ENCODE measurements around the gene MUC12.
"Not testable (repeated sequence)": the region's sequence is repeated elsewhere in the genome, so short reads cannot be mapped to it uniquely, and the experiment has no call there.

MUC12 gene

DNA sequence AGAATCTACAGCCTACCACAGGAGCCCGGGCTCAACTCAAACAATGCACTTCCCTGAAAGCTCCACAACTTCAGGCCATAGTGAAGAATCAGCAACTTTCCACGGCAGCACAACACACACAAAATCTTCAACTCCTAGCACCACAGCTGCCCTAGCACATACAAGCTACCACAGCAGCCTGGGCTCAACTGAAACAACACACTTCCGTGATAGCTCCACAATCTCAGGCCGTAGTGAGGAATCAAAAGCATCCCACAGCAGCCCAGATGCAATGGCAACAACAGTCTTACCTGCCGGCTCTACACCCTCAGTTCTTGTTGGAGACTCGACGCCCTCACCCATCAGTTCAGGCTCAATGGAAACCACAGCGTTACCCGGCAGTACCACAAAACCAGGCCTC lies 22.3 kb downstream of the MUC12 start:
- DNase-seq = no peak

DNA sequence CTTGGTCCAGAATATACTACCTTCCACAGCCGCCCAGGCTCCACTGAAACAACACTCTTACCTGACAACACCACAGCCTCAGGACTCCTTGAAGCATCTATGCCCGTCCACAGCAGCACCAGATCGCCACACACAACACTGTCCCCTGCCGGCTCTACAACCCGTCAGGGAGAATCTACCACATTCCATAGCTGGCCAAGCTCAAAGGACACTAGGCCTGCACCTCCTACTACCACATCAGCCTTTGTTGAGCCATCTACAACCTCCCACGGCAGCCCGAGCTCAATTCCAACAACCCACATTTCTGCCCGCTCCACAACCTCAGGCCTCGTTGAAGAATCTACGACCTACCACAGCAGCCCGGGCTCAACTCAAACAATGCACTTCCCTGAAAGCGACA lies 22.9 kb downstream of the MUC12 start:
- DNase-seq = not testable (repeated sequence)

GRCh38 chr7:100994671-100995070 lies 25.3 kb downstream of the MUC12 start:
- DNase-seq = not testable (repeated sequence)

DNA sequence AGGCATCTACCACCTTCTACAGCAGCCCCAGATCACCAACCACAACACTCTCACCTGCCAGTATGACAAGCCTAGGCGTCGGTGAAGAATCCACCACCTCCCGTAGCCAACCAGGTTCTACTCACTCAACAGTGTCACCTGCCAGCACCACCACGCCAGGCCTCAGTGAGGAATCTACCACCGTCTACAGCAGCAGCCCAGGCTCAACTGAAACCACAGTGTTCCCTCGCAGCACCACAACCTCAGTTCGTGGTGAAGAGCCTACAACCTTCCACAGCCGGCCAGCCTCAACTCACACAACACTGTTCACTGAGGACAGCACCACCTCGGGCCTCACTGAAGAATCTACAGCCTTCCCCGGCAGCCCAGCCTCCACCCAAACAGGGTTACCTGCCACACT lies 29.2 kb downstream of the MUC12 start:
- not testable (repeated sequence) for DNase-seq

DNA sequence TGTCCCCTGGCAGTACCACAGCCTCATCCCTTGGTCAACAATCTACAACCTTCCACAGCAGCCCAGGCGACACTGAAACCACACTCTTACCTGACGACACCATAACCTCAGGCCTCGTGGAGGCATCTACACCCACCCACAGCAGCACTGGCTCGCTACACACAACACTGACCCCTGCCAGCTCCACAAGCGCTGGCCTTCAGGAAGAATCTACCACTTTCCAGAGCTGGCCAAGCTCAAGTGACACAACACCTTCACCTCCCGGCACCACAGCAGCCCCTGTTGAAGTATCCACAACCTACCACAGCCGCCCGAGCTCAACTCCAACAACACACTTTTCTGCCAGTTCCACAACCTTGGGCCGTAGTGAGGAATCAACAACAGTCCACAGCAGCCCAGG lies 30.0 kb downstream of the MUC12 start:
- not testable (repeated sequence) for DNase-seq

DNA sequence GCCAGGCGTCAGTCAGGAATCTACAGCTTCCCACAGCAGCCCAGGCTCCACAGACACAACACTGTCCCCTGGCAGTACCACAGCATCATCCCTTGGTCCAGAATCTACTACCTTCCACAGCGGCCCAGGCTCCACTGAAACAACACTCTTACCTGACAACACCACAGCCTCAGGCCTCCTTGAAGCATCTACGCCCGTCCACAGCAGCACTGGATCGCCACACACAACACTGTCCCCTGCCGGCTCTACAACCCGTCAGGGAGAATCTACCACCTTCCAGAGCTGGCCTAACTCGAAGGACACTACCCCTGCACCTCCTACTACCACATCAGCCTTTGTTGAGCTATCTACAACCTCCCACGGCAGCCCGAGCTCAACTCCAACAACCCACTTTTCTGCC lies 30.7 kb downstream of the MUC12 start:
- DNase-seq = not testable (repeated sequence)

- DNase-seq = not testable (repeated sequence)
Observed at GRCh38 chr7:101002333-101002732, 33.0 kb downstream of the MUC12 start.

DNA sequence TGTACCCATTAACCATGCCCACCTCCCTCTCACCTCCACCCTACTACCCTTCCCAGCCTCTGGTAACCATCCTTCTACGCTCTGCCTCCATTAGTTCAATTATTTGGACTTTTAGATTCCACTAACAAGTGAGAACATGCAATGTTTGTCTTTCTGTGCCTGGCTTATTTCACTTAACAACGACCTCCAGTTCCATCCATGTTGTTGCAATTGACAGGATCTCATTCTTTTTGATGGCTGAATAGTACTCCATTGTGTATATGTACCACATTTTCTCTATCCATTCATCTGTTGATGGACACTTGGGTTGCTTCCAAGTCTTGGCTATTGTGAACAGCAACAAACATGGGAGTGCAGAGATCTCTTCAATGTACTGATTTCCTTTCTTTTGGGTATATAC lies 38.0 kb downstream of the MUC12 start:
- not testable (repeated sequence) for DNase-seq

GRCh38 chr7:101009629-101010028 lies 40.3 kb downstream of the MUC12 start:
- no peak for DNase-seq

GRCh38 chr7:101012931-101013330 lies 43.6 kb downstream of the MUC12 start:
- DNase-seq = no peak

DNA sequence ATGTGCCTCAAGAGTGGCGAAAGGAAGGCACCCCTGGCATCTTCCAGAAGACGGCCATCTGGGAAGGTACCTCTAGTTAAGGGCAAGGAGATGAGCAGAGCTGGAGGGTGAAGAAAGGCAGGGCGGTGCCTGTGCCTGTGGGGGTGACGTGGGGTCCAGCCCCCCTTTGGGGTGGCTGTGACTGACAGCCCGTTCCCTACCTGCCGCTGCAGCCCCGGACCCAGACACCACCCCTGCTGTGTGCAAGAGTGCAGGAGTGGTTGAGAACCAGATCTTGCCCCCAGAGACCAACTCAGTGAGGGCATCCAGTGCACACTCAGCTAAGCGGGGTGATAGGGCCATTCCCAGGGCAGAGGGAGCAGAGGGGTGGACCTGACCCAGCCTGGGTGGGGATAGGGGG lies 46.3 kb downstream of the MUC12 start:
- no peak for DNase-seq

DNA sequence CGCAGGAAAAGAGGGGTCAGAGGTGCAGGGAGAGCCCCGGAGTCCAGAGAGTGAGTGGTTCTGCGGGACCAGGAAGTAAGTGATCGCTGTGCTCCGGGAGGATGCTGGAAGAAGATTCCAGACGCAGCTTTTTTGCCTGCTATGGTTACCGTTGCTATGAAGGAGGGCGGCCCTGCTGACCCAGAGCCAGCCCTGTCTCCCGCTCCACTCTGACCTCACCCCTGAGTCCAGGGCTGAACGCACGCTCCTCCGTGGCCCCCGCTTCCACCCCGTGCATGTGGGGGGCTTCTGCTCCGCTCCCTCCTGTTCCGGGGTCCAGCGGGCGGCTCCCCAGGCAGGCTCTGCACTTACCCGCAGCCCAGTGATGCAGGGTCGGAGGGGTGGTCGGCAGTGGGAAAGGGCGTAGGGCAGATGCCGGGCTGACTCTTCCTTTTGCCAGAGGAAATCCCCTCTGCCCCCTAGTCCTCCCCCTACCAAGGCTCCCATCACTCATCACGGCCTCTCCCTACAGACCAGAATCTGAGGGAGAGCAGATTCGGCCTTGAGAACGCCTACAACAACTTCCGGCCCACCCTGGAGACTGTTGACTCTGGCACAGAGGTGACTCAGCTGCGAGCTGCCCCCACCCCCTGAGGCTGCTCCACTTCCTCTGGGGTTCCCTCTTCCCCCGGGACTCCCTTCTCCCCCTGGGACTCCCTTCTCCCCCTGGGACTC lies 47.9 kb downstream of the MUC12 start:
- peak; percentile 83 for DNase-seq

DNA sequence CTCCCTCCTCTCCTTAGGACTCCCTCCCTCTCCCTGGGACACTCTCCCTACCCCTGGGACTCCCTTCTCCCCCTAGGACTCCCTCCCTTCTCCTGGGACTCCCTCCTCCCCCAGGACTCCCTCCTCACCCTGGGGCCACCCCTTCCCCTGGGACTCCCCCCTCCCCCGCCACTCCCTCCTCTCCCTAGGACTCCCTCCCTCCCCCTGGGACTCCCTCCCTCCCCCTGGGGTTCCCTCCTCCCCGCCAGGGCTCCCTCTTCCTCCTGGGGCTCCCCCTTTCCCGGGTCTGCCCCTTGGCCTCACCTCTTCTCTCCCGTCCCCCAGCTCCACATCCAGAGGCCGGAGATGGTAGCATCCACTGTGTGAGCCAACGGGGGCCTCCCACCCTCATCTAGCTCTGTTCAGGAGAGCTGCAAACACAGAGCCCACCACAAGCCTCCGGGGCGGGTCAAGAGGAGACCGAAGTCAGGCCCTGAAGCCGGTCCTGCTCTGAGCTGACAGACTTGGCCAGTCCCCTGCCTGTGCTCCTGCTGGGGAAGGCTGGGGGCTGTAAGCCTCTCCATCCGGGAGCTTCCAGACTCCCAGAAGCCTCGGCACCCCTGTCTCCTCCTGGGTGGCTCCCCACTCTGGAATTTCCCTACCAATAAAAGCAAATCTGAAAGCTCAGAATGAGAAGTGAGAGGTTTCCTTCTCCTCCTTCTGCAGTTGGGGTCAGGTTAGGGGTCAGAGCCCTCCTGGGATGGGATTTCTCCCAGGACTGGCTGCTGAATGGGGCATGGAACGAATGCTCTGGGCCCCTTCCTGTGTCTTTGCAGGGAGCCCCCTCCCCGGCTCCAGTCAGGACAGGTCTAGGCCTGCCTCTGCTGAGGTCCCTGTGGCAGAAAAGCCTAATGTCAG lies 49.2 kb downstream of the MUC12 start:
- no peak for DNase-seq

- no peak for DNase-seq
Observed at GRCh38 chr7:101020444-101020843, 51.1 kb downstream of the MUC12 start.

DNA sequence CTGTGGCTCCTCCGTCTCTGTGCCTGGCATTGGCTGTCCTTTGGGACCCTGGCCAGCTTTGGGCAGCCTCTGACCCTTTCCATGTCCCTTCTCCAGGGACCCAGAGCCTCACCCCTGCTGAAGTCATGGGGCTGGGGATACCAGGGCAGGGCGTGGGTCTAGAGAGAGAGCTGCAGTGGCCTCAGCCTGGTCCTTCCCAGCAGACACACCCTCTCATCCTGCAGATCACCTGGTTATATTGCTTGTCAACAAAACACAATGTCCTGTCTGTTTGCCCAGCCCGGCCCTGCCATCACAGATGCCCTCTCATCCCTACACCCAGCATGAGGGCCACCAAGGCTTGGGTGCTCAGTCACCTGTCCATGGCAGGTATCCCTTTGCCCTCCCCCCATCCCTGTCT lies 52.3 kb downstream of the MUC12 start:
- DNase-seq = no peak

DNA sequence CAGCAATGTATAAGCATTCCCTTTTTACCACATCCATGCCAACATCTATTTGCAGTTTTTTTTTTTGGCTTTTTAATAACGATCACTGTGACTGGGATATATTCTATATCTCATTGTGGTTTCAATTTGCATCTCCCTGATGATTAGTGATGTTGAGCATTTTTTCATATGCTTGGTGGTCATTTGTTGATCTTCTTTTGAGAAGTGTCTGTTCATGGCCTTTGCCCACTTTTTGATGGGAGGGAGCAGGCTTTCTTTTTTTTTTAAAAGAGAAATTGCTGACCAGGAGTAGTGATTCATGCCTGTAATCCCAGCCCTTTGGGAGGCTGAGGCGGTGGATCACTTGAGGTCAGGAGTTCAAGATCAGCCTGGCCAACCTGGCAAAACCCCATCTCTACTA lies 54.5 kb downstream of the MUC12 start:
- no peak for DNase-seq

GRCh38 chr7:101031082-101031481 lies 61.7 kb downstream of the MUC12 start:
- no peak for DNase-seq

GRCh38 chr7:101035941-101036340 lies 66.6 kb downstream of the MUC12 start:
- DNase-seq = no peak

DNA sequence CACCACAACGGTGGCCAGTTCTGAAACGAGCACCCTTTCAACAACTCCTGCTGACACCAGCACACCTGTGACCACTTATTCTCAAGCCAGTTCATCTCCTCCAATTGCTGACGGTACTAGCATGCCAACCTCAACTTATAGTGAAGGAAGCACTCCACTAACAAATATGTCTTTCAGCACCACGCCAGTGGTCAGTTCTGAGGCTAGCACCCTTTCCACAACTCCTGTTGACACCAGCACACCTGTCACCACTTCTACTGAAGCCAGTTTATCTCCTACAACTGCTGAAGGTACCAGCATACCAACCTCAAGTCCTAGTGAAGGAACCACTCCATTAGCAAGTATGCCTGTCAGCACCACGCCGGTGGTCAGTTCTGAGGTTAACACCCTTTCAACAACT lies 71.9 kb downstream of the MUC12 start:
- not testable (repeated sequence) for DNase-seq

- peak; percentile 26 for DNase-seq
Observed at GRCh38 chr7:101058355-101058754, 89.0 kb downstream of the MUC12 start.

GRCh38 chr7:101059620-101059942 lies 90.2 kb downstream of the MUC12 start:
- no peak for DNase-seq

- DNase-seq = no peak
Observed at GRCh38 chr7:101060992-101061391, 91.6 kb downstream of the MUC12 start.

GRCh38 chr7:101064176-101064550 lies 94.8 kb downstream of the MUC12 start:
- DNase-seq = not testable (repeated sequence)

DNA sequence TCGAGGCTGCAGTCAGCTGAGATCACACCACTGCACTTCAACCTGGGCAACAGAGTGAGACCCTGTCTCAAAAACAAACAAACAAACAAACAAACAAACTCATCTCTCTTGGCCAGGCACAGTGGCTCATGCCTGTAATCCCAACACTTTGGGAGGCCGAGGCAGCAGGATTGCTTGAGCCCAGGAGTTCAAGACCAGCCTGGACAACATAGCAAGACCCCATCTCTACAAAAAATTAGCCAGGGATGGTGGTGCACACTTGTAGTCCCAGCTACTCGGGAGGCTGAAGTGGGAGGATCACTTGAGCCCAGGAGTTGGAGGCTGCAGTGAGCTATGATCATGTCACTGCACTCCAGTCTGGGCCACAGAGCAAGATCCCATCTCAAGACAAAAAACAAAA lies 95.8 kb downstream of the MUC12 start:
- DNase-seq = not testable (repeated sequence)

Data from fibroblast of skin of abdomen (primary cell).